HCT116 (cell line): Measurements from ENCODE around the gene APBB2. TPM values are rescaled to one million over a fixed set of nuclear protein-coding genes. Genes with fewer than 3 reads are reported as not detected.

ENCODE experiments used
- ATAC-seq: fragments of 200-7000 bp; cut with Tn5 transposase; 2 replicates; pipeline ENCODE4 v1.9.1; 2020; ENCODE audit warnings: mild to moderate bottlenecking, moderate library complexity
- BruUV-seq: library from RNA; stranded (reverse); fragments of 400-500 nt; replicated peaks from 2 replicates; lab custom pipeline; 2021; lab: Mats Ljungman, UMichigan
- CTCF ChIA-PET: fragments of 300-600 bp; sonication (Branson Sonifier 250); formaldehyde crosslinking; loops from one replicate; lab custom pipeline; 2021; ENCODE audit warnings: antibody characterized with exemption; lab: Charles Lee
- POLR2A ChIA-PET: fragments of 300-600, 350-600 bp; sonication (Branson Sonifier 250); formaldehyde crosslinking; loops from one replicate; lab custom pipeline; 2021; ENCODE audit warnings: antibody characterized with exemption; lab: Charles Lee
- RAD21 ChIA-PET, 2 experiments: fragments of 300-600 bp; sonication (Branson Sonifier 250); formaldehyde crosslinking; loops; one replicate each; lab custom pipeline; 2023; ENCODE audit warnings: low total read pairs in 2 of 2; ENCODE audit not compliant: uncharacterized antibody in 2 of 2, unreplicated experiment in 2 of 2, low non-redundant PET in 1 of 2; lab: Charles Lee
- DNase-seq: peaks from one replicate; pipeline ENCODE4 v3.0.0-alpha.2; 2010; ENCODE audit warnings: low read depth, low spot score
- H2AFZ ChIP-seq: fragments of 200-600 bp; shearing (Covaris generic), sonication (generic); 2 replicates; pipeline ENCODE4 v1.6.1; 2017; ENCODE audit warnings: low read depth, mixed run types, mixed read lengths, antibody characterized with exemption, low read length; ENCODE audit not compliant: poor library complexity, severe bottlenecking
- H3K27ac ChIP-seq: 2 replicates; pipeline ENCODE4 v1.5.1; 2012; ENCODE audit warnings: low read depth, low read length
- H3K27me3 ChIP-seq: fragments of 200-600 bp; sonication (generic); 2 replicates; pipeline ENCODE4 v1.6.1; 2016; ENCODE audit warnings: mixed run types, low read length, mixed read lengths; ENCODE audit not compliant: insufficient read depth
- H3K36me3 ChIP-seq, 2 experiments: fragments of 200-500 bp in 1 of 2; fragments of 200-600 bp in 1 of 2; sonication (Bioruptor generic) in 1 of 2; sonication (generic) in 1 of 2; 2 replicates each; pipeline versions ENCODE4 v1.5.1 to v1.6.1; 2014 to 2016; ENCODE audit warnings: low read length in 2 of 2, inconsistent platforms in 1 of 2, mixed read lengths in 1 of 2, mixed run types in 1 of 2; ENCODE audit not compliant: insufficient read depth in 2 of 2, control insufficient read depth in 1 of 2
- H3K4me1 ChIP-seq, 2 experiments: fragments of 200-600 bp in 1 of 2; sonication (generic) in 1 of 2; 2 replicates each; pipeline versions ENCODE4 v1.5.1 to v1.6.1; 2012 to 2017; ENCODE audit warnings: low read length in 2 of 2, inconsistent platforms in 1 of 2, mild to moderate bottlenecking in 1 of 2, mixed read lengths in 1 of 2, mixed run types in 1 of 2, moderate library complexity in 1 of 2; ENCODE audit not compliant: insufficient read depth in 2 of 2, control insufficient read depth in 1 of 2
- H3K4me2 ChIP-seq: fragments of 200-600 bp; sonication (generic); 2 replicates; pipeline ENCODE4 v1.6.1; 2017; ENCODE audit warnings: mixed run types, low read length, mixed read lengths
- H3K4me3 ChIP-seq, 2 experiments: fragments of 200-600 bp in 1 of 2; sonication (generic) in 1 of 2; replicated peaks in 1 of 2; 2 replicates each; pipeline ENCODE4 v1.5.1; 2011 to 2016; ENCODE audit warnings: low read length in 2 of 2, control low read depth in 1 of 2, low read depth in 1 of 2, mild to moderate bottlenecking in 1 of 2, mixed read lengths in 1 of 2, mixed run types in 1 of 2
- H3K79me2 ChIP-seq: fragments of 200-600 bp; sonication (generic); 2 replicates; pipeline ENCODE4 v1.6.1; 2017; ENCODE audit warnings: mild to moderate bottlenecking, mixed run types, low read length, moderate library complexity, mixed read lengths; ENCODE audit not compliant: insufficient read depth
- H3K9ac ChIP-seq: fragments of 200-600 bp; sonication (generic); 2 replicates; pipeline ENCODE4 v1.6.1; 2016; ENCODE audit warnings: low read length, mixed read lengths
- H3K9me2 ChIP-seq: fragments of 200-600 bp; sonication (generic), shearing (Covaris generic); 2 replicates; pipeline ENCODE4 v1.6.1; 2017; ENCODE audit warnings: mixed run types, mild to moderate bottlenecking, moderate library complexity; ENCODE audit not compliant: insufficient read depth
- H3K9me3 ChIP-seq, 2 experiments: fragments of 200-500 bp in 1 of 2; fragments of 200-600 bp in 1 of 2; sonication (Bioruptor generic) in 1 of 2; sonication (generic) in 1 of 2; 2 replicates each; pipeline ENCODE4 v1.6.1; 2014 to 2017; ENCODE audit warnings: low read length in 2 of 2, mixed read lengths in 2 of 2, inconsistent platforms in 1 of 2, low read depth in 1 of 2, mild to moderate bottlenecking in 1 of 2, mixed run types in 1 of 2, moderate library complexity in 1 of 2; ENCODE audit not compliant: control insufficient read depth in 1 of 2, insufficient read depth in 1 of 2
- H4K20me1 ChIP-seq: fragments of 200-600 bp; sonication (generic), shearing (Covaris generic); 2 replicates; pipeline ENCODE4 v1.6.1; 2017; ENCODE audit warnings: mixed run types, mild to moderate bottlenecking, moderate library complexity; ENCODE audit not compliant: insufficient read depth
- ATF3 ChIP-seq: IDR thresholded peaks from 2 replicates; pipeline ENCODE4 v1.6.1; 2012
- EGR1 ChIP-seq: IDR thresholded peaks from 2 replicates; pipeline ENCODE4 v1.6.1; 2012; ENCODE audit warnings: low read depth
- EZH2 ChIP-seq: fragments of 200-600 bp; sonication (generic); IDR thresholded peaks from 2 replicates; pipeline ENCODE4 v1.6.1; 2017; ENCODE audit warnings: antibody characterized with exemption, mixed run types
- FOSL1 ChIP-seq: IDR thresholded peaks from 2 replicates; pipeline ENCODE4 v1.6.1; 2012; ENCODE audit warnings: low read depth
- JUND ChIP-seq: IDR thresholded peaks from 2 replicates; pipeline ENCODE4 v1.6.1; 2012
- MAX ChIP-seq: IDR thresholded peaks from 2 replicates; pipeline ENCODE4 v1.6.1; 2012
- POLR2AphosphoS5 ChIP-seq: IDR thresholded peaks from 2 replicates; pipeline ENCODE4 v1.6.1; 2011; ENCODE audit warnings: mild to moderate bottlenecking, low read depth, low read length, moderate library complexity
- SP1 ChIP-seq: IDR thresholded peaks from 2 replicates; pipeline ENCODE4 v1.6.1; 2012; ENCODE audit warnings: low read depth
- SRF ChIP-seq: IDR thresholded peaks from 2 replicates; pipeline ENCODE4 v1.6.1; 2012; ENCODE audit warnings: low read depth
- ZBTB33 ChIP-seq: IDR thresholded peaks from 2 replicates; pipeline ENCODE4 v1.6.1; 2011; ENCODE audit warnings: mild to moderate bottlenecking, low read length, moderate library complexity; ENCODE audit not compliant: insufficient replicate concordance; ENCODE audit errors: extremely low read depth
- ZFX ChIP-seq: fragments of 450-650 bp; IDR thresholded peaks from 2 replicates; pipeline ENCODE4 v1.6.1; 2017
- ZNF274 ChIP-seq: fragments of 200-500 bp; sonication (Bioruptor generic); IDR thresholded peaks from 2 replicates; pipeline ENCODE4 v1.6.1; 2014; ENCODE audit warnings: mild to moderate bottlenecking, low read depth, low read length, inconsistent platforms
- intact Hi-C: fragments of 100-400 bp; cut with micrococcal nuclease; formaldehyde crosslinking; loops from 2 replicates; pipeline ENCODE4 v1.10.0; 2022
- total RNA-seq: library from RNA; stranded (reverse); gene quantifications from one replicate; pipeline ENCODE4 v1.2.1, GENCODE V29; 2021; ENCODE audit not compliant: unreplicated experiment

Gene APBB2
- total RNA-seq, 1 experiment from 2014 or later, result 72.5 TPM

GRCh38 chr4:40940317-40940741 lies 274.0 kb downstream of the APBB2 start:
- 0 out of 4 replicates have a peak, but pooled peaks cover 0 to 14% of the 10 kb centered on the region in 2 experiments for H3K36me3 ChIP-seq
- ATAC-seq, result no peak
- CTCF ChIA-PET, result no interaction called here

GRCh38 chr4:40939856-40940255 lies 274.5 kb downstream of the APBB2 start:
- intact Hi-C loops, result no loop called here
- CTCF ChIA-PET, result no interaction called here
- no peak for DNase-seq
- no peaks in the 10 kb centered on the region for H3K4me1 ChIP-seq
- POLR2A ChIA-PET, result no interaction called here
- no peak overlapping the region for H2AFZ ChIP-seq
- TF ChIP-seq POLR2AphosphoS5, result no peak
- no peak for TF ChIP-seq EGR1
- TF ChIP-seq ATF3, result no peak
- no peak for TF ChIP-seq FOSL1
- no peak for TF ChIP-seq ZFX
- no peak for TF ChIP-seq MAX
- no peak for TF ChIP-seq SP1
- no peak for TF ChIP-seq EZH2
- TF ChIP-seq ZBTB33, result no peak
- no peak for TF ChIP-seq SRF
- no peak for TF ChIP-seq ZNF274
- TF ChIP-seq, all 23 proteins: peak for 0
- Histone ChIP-seq H3K36me3 (0 out of 4 replicates have a peak, but pooled peaks cover 0 to 14% of the 10 kb centered on the region in 2 experiments), H3K9me3 (no peaks in the 10 kb centered on the region), H3K27me3 (no peaks in the 10 kb centered on the region), H3K4me2 (no peak overlapping the region), H3K27ac (no peak overlapping the region), H3K4me3 (no peak overlapping the region), H3K79me2 (no peaks in the 10 kb centered on the region), H3K9me2 (no peaks in the 10 kb centered on the region), H3K9ac (no peak overlapping the region), H4K20me1 (no peaks in the 10 kb centered on the region)
- BruUV-seq, result no TSS peak
- RAD21 ChIA-PET, result no interaction called here
- ATAC-seq, result no peak

More at GRCh38 chr4:40940317-40940741, 274.0 kb downstream of the APBB2 start:
- ChIA-PET POLR2A (no interaction called here), RAD21 (no interaction called here)
- intact Hi-C loops, result no loop called here
- H3K4me2 ChIP-seq, result no peak overlapping the region
- H3K4me3 ChIP-seq, result no peak overlapping the region
- H3K79me2 ChIP-seq, result no peaks in the 10 kb centered on the region
- no peaks in the 10 kb centered on the region for H3K9me3 ChIP-seq
- DNase-seq, result no peak
- H3K27me3 ChIP-seq, result no peaks in the 10 kb centered on the region
- TF ChIP-seq EGR1 (no peak), JUND (no peak), ZNF274 (no peak)
- TF ChIP-seq, all 23 proteins: peak for 0
- Histone ChIP-seq H3K9me2 (no peaks in the 10 kb centered on the region), H3K9ac (no peak overlapping the region), H3K27ac (no peak overlapping the region), H3K4me1 (no peaks in the 10 kb centered on the region), H2AFZ (no peak overlapping the region), H4K20me1 (no peaks in the 10 kb centered on the region)
- BruUV-seq, result no TSS peak
